PFSK-1 (cell line): Measurements from ENCODE around the gene ADAMTS2.

ENCODE experiments used
- TAF1 ChIP-seq: IDR thresholded peaks from 2 replicates; pipeline ENCODE4 v1.6.1; 2012; ENCODE audit warnings: low read length, control low read depth, borderline replicate concordance; ENCODE audit not compliant: insufficient read depth
- TF ChIP-seq, protein P1 (sequence below), 2 experiments: IDR thresholded peaks; 2 replicates each; pipeline versions ENCODE4 v1.6.1 to v1.8.0; 2011 to 2012; ENCODE audit warnings: low read depth in 2 of 2, low read length in 2 of 2, control low read depth in 1 of 2, inconsistent platforms in 1 of 2, mild to moderate bottlenecking in 1 of 2, moderate library complexity in 1 of 2; ENCODE audit not compliant: insufficient read depth in 1 of 2

DNA sequence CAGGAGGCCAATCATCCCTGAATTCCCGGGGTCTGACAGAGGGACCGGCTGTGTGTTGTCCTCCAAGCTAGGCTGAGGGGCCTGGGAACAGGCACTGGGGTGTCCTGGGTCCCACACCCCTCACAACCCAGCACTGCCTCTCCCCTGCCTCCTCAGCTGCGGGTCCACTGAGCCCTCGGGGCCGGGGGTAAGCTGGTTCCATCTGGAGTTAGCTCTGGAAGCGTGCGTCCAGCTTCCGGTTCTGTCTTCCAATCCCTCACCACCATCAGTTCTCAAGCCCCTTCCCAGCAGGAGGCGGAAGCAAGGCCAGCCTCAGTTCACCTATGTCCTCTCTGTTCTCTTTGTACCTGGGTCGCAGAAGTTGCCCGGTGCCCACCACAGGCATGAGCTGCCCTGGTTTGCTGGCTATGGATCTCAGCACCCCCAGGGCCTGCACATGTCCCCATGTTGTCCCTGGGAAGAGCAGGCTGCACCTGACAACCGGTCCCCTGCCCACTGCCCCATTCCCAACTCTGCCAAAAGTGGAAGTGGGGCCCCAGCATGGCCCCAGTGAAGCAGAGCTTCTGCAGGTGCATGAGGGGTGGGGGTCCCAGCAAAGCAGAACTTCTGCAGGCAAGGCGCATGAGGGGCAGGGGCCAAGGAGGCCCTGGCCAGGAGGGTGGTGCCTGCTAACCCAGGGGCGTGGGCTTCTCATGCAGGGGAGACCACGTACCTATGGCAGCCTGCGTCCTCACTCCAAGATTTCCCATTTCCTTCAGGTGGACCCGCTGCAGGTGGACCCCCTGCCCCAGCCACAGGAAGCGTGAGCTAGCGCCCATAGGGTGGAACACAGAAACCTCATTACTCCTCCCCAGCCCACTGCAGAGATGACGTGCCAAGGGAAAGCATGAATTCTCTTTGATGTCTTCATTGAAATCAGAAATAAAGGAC lies 173.2 kb downstream of the ADAMTS2 start:
- no peak for TF ChIP-seq TAF1
- TF ChIP-seq, protein P1, sequence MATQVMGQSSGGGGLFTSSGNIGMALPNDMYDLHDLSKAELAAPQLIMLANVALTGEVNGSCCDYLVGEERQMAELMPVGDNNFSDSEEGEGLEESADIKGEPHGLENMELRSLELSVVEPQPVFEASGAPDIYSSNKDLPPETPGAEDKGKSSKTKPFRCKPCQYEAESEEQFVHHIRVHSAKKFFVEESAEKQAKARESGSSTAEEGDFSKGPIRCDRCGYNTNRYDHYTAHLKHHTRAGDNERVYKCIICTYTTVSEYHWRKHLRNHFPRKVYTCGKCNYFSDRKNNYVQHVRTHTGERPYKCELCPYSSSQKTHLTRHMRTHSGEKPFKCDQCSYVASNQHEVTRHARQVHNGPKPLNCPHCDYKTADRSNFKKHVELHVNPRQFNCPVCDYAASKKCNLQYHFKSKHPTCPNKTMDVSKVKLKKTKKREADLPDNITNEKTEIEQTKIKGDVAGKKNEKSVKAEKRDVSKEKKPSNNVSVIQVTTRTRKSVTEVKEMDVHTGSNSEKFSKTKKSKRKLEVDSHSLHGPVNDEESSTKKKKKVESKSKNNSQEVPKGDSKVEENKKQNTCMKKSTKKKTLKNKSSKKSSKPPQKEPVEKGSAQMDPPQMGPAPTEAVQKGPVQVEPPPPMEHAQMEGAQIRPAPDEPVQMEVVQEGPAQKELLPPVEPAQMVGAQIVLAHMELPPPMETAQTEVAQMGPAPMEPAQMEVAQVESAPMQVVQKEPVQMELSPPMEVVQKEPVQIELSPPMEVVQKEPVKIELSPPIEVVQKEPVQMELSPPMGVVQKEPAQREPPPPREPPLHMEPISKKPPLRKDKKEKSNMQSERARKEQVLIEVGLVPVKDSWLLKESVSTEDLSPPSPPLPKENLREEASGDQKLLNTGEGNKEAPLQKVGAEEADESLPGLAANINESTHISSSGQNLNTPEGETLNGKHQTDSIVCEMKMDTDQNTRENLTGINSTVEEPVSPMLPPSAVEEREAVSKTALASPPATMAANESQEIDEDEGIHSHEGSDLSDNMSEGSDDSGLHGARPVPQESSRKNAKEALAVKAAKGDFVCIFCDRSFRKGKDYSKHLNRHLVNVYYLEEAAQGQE (IDR thresholded peaks at IDR 0.05; ENCODE audit: insufficient read depth in 1 of 2, low read depth in 2 of 2, low read length in 2 of 2), result no peak
